Muscle layer of colon (tissue), 2 donors: ENCODE results near the gene RBFOX1.

ENCODE experiments used
- H3K27ac ChIP-seq: one replicate; pipeline ENCODE4 v1.7.0; 2013; ENCODE audit warnings: low read depth, mild to moderate bottlenecking, low read length, moderate library complexity
- H3K27me3 ChIP-seq, 2 donors: one replicate each; pipeline ENCODE4 v1.7.0; 2013; ENCODE audit warnings: low read length in 2 of 2, mild to moderate bottlenecking in 2 of 2; ENCODE audit not compliant: insufficient read depth in 2 of 2, control insufficient read depth in 1 of 2
- H3K36me3 ChIP-seq: one replicate; pipeline ENCODE4 v1.7.0; 2013; ENCODE audit warnings: mild to moderate bottlenecking, low read length; ENCODE audit not compliant: insufficient read depth
- H3K4me1 ChIP-seq: one replicate; pipeline ENCODE4 v1.7.0; 2013; ENCODE audit warnings: mild to moderate bottlenecking, low read length; ENCODE audit not compliant: insufficient read depth
- H3K4me3 ChIP-seq, 2 donors: one replicate each; pipeline ENCODE4 v1.7.0; 2013; ENCODE audit warnings: low read length in 2 of 2, low read depth in 1 of 2, mild to moderate bottlenecking in 1 of 2, moderate library complexity in 1 of 2
- H3K9ac ChIP-seq: one replicate; pipeline ENCODE4 v1.7.0; 2013; ENCODE audit warnings: low read length
- H3K9me3 ChIP-seq: one replicate; pipeline ENCODE4 v1.7.0; 2013; ENCODE audit warnings: mild to moderate bottlenecking, low read length
- donor health status: abdominal sarcoma.
- donor health status: Adenocarcinoma of cecum.

Gene RBFOX1

DNA sequence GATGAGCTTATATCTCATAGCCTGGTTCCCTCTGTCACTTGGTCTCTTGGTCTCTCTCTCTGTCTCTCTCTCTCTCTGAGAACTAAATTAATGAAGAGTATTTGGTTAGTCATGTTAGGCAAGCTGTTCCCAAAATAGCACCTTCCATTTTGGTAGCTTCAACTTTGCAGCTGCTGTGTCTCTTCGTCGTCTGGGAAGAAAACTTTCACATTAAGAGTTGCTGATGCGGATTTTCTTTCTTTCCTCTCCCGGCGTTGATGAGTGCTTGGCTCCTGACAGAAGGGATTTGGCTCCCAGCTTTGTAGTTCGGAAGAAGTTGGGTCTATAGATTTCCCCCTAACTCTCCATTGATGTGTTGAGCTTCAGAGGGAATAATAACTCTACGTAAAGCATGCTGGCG, at the start of gene RBFOX1:
Gene RBFOX1, plus strand, starts transcription at position 235 of the 400 bp plus-strand sequence.
- no peaks in the 10 kb centered on the region for H3K36me3 ChIP-seq
- no peaks in the 10 kb centered on the region for H3K4me1 ChIP-seq
- peaks cover 0 to 5% of the 10 kb centered on the region in 2 donors for H3K27me3 ChIP-seq
- no peak within 1 kb of the TSS for H3K9ac ChIP-seq
- H3K4me3 ChIP-seq, result no peak within 1 kb of the TSS
- H3K9me3 ChIP-seq, result no peaks in the 10 kb centered on the region
- no peak within 1 kb of the TSS for H3K27ac ChIP-seq

DNA sequence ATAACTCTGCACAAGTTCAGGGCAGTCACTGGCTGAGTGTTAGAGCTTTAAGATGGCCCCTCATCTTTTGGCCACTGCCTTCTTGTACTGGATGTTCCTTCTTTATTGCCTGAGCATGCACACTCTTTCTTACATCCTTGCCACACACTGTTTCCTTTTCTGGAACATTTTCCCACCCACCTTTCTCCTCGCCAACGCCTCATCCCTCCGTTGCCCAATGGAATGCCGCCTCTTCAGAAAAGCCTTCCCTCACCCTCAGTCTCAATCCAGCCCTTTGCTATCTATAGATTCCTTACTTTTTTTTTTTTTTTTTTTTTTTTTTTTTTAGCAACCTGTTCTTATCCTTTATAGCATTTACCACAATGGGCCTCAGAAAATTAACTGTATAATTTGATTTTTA, 47.9 kb upstream of the RBFOX1 start:
- Histone ChIP-seq H3K4me1 (no peaks in the 10 kb centered on the region), H3K4me3 (no peak overlapping the region), H3K9ac (no peak overlapping the region), H3K27me3 (no peaks in the 10 kb centered on the region), H3K36me3 (no peaks in the 10 kb centered on the region), H3K9me3 (peaks cover 4% of the 10 kb centered on the region), H3K27ac (no peak overlapping the region)

DNA sequence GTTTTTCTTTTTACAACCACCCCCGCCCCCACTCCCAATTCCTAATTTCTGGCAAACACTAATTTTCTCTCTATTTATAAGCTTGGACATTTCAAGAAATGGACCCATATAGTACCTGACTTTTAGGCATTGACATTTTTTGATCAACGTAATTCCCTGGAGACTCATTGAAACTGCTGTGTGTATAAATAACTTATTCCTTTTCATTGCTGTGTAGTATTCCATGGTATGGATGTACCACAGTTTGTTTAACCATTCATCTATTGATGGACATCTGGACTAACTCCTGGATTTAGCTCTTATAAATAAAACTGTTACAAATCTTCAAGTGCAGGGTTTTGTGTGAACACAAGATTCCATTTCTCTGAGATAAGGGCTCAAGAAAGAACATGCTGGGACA, 47.1 kb upstream of the RBFOX1 start:
- no peaks in the 10 kb centered on the region for H3K27me3 ChIP-seq
- H3K27ac ChIP-seq, result no peak overlapping the region
- peaks cover 4% of the 10 kb centered on the region for H3K9me3 ChIP-seq
- no peak overlapping the region for H3K4me3 ChIP-seq
- no peaks in the 10 kb centered on the region for H3K4me1 ChIP-seq
- no peak overlapping the region for H3K9ac ChIP-seq
- no peaks in the 10 kb centered on the region for H3K36me3 ChIP-seq

- Histone ChIP-seq H3K9ac (no peak overlapping the region), H3K27ac (no peak overlapping the region), H3K36me3 (no peaks in the 10 kb centered on the region), H3K27me3 (no peaks in the 10 kb centered on the region), H3K9me3 (peaks cover 4% of the 10 kb centered on the region), H3K4me3 (no peak overlapping the region), H3K4me1 (no peaks in the 10 kb centered on the region)
These were observed 43.3 kb upstream of the RBFOX1 start for GRCh38 chr16:7289299-7289698.

DNA sequence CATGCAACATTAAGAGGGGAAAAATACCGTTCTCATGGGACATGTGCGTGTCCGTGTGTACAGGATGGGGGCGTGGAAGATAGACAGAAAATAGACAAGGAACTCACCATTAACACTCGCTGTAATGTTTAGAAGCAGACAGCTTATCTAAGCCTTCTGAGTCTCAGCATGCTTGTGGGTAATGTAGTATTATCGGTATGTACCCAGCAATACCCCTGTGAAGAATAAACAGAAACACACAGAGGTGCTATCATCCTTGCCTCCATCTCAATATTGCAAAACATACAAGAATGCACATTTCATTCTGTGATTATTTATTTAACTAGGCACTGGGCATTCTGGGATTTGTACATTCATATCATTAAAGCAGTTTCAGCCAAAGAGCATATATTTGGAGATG, 42.0 kb upstream of the RBFOX1 start:
- Histone ChIP-seq H3K4me1 (no peaks in the 10 kb centered on the region), H3K4me3 (no peak overlapping the region), H3K27me3 (no peaks in the 10 kb centered on the region), H3K36me3 (no peaks in the 10 kb centered on the region), H3K9me3 (peaks cover under 1% of the 10 kb centered on the region), H3K9ac (no peak overlapping the region), H3K27ac (no peak overlapping the region)

- no peak overlapping the region for H3K27ac ChIP-seq
- no peak overlapping the region for H3K4me3 ChIP-seq
- no peaks in the 10 kb centered on the region for H3K9me3 ChIP-seq
- H3K36me3 ChIP-seq, result no peaks in the 10 kb centered on the region
- no peaks in the 10 kb centered on the region for H3K27me3 ChIP-seq
- H3K4me1 ChIP-seq, result no peaks in the 10 kb centered on the region
- H3K9ac ChIP-seq, result no peak overlapping the region
These were observed 38.6 kb upstream of the RBFOX1 start for GRCh38 chr16:7294020-7294419.

- Histone ChIP-seq H3K36me3 (no peaks in the 10 kb centered on the region), H3K4me3 (no peak overlapping the region), H3K9ac (no peak overlapping the region), H3K27me3 (peaks cover 0 to 14% of the 10 kb centered on the region in 2 donors), H3K9me3 (no peaks in the 10 kb centered on the region), H3K4me1 (no peaks in the 10 kb centered on the region), H3K27ac (no peak overlapping the region)
These were observed 29.5 kb upstream of the RBFOX1 start for GRCh38 chr16:7303052-7303610.

DNA sequence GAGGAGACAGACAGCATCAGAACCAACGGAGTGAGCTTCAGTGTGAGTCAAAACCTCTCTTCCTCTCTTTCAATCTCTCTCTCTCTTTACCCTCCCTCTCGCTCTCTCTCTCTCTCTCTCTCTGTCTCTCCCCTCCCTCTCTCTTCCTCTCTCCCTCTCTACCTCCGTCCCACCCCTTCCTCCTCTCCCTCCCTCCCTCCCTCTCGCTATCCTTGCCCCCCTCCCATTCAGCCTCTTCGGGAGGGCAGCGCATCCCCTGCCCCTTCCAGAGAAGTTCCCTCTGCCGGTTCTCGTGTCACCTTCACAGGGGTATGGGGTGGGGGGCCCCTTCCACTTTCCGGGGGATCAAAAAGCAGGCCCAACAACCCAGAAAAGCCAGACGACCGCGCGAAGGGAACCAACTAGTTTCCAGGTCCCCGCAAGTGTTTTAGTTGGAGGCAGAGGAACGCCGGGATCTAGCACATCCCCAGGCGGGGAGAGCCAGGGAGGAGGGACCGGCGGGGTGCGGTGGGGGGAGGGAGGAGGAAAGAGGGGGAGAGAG, 28.9 kb upstream of the RBFOX1 start:
- H3K9ac ChIP-seq, result no peak overlapping the region
- no peak overlapping the region for H3K4me3 ChIP-seq
- no peak overlapping the region for H3K27ac ChIP-seq
- H3K36me3 ChIP-seq, result no peaks in the 10 kb centered on the region
- H3K9me3 ChIP-seq, result no peaks in the 10 kb centered on the region
- H3K4me1 ChIP-seq, result no peaks in the 10 kb centered on the region
- peaks cover 0 to 14% of the 10 kb centered on the region in 2 donors for H3K27me3 ChIP-seq

DNA sequence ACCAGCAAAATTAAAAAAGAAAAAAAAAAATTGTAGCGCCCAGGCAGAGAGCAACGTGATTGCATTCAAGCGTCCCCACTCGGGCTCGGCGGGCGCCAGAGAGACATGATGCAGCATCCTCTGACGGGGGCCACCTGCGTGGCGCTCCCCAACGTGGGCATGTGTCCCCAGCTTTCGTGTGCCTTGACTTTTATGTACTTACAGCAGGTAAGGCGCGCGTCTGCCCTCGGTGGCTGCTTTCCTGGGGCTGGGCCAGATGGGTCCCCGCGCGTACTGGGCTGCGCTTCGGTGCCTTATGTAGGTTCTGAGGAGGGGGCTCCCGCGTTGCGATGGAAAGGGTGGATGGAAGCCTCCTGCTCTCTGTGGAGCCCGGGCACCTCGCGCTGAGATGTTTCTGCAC, 28.4 kb upstream of the RBFOX1 start:
- no peaks in the 10 kb centered on the region for H3K4me1 ChIP-seq
- no peak overlapping the region for H3K9ac ChIP-seq
- H3K36me3 ChIP-seq, result no peaks in the 10 kb centered on the region
- no peak overlapping the region for H3K4me3 ChIP-seq
- no peak overlapping the region for H3K27ac ChIP-seq
- H3K9me3 ChIP-seq, result no peaks in the 10 kb centered on the region
- H3K27me3 ChIP-seq, result peaks cover 0 to 14% of the 10 kb centered on the region in 2 donors

DNA sequence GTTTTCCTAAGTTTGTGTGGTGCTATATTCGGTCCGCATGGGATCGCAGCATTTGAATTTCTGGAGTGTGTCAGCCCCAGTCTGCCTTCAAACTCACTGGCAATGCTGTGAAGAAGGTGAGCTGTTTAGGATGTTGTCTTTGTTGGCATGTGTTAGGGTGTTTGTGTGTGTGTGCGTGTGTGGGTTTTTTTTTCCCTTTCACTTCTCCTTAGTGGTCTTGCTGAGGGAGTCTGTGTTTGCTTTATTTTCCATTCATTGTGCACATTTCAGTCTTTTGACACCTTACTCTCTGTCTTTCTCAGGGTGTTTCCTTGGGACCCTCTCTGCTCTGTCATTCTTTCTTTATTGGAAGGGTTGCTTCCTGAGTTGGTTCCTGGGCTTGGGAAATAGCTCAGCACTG, 27.7 kb upstream of the RBFOX1 start:
- Histone ChIP-seq H3K27ac (no peak overlapping the region), H3K9me3 (no peaks in the 10 kb centered on the region), H3K27me3 (peaks cover 0 to 14% of the 10 kb centered on the region in 2 donors), H3K36me3 (no peaks in the 10 kb centered on the region), H3K4me3 (no peak overlapping the region), H3K4me1 (no peaks in the 10 kb centered on the region), H3K9ac (no peak overlapping the region)

DNA sequence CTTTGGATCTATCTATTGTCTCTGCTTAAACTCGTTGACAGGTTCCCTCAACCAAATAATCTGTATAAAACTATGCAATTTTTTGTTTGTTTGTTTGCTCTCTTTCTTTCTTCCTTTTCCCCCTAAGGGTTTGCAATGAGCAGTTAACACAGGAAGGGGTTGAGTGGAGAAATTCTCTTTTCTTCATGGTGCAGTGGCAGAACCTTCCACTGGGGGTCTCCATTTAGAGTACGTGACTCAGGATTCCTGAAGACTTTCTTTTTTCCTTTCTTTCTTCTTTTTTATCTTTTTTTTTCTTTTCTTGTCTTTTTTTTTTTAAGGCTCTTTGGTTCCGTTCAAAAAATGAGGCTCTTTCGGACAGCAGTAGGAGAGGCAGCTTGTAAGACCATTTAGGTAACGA, 19.5 kb upstream of the RBFOX1 start:
- Histone ChIP-seq H3K4me3 (no peak overlapping the region), H3K9me3 (no peaks in the 10 kb centered on the region), H3K27ac (no peak overlapping the region), H3K4me1 (no peaks in the 10 kb centered on the region), H3K9ac (no peak overlapping the region), H3K36me3 (no peaks in the 10 kb centered on the region), H3K27me3 (peaks cover 0 to 6% of the 10 kb centered on the region in 2 donors)

DNA sequence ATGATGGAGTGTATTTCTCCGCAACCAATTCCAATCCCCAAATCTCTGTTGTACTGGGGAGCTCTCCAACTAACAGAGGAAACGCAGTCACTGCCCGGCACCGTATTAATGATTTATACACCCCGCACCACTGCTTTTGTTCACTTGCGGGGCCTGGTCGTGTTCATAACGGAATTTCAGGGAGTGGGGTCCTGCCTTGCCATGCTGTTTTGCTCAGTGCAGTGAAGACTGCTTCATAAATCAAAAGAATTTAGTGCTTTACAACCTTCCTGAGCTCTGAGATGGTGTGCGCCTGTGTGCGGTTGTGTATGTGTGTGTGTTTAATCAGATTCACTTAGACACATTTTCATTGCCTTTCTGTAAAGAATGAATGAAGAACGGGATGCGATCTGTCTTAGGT, 18.5 kb upstream of the RBFOX1 start:
- no peaks in the 10 kb centered on the region for H3K4me1 ChIP-seq
- no peak overlapping the region for H3K9ac ChIP-seq
- no peak overlapping the region for H3K4me3 ChIP-seq
- no peaks in the 10 kb centered on the region for H3K36me3 ChIP-seq
- no peak overlapping the region for H3K27ac ChIP-seq
- no peaks in the 10 kb centered on the region for H3K9me3 ChIP-seq
- peaks cover 0 to 6% of the 10 kb centered on the region in 2 donors for H3K27me3 ChIP-seq
